CD4-positive, alpha-beta T cell treated with Interleukin-6 at 100 ng/mL for 8 hours (primary cell): ENCODE measurements around the gene ZNF175.

Experiments
- DNase-seq: peaks from one replicate; pipeline ENCODE4 v3.0.0-alpha.2; 2020; ENCODE audit warnings: mixed read lengths, low spot score

ZNF175 gene

DNA sequence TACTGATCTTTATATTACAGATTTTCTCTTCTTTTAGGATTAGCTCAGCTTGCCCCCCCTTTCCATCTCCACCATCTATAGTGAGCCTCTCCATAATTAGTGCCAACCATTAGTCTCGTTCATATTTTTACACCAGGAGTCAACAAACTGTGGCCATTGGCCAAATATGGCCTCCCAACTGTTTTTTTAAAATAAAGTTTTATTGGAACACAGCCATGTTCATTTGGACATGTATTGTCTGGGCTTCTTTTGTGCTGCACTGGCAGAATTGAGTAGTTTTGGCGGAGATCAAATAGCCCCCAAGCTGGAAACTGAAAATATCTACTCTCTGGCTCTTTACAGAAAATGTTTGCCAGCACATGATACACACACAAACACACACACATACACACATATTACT, 18.4 kb downstream of the ZNF175 start:
- no peak for DNase-seq

DNA sequence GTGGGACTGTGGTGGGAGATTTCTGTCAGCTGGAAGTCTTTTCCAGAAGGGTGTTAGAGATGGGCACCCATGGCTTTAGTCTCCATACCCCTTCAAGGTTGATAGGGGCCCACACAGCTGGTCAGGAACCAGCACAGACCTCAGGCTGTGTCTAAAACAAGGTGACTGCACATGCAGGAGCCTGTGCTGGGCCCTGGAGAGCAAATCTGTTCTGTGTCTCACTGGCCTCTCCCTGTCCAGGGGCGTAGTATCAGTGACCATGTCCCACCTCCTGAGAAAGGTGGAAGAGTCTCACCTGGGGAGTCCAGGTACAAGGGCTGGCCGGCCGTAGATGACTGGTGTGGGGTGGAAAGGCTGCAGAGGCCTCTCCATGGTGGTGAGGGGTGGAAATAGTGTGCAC, 19.4 kb downstream of the ZNF175 start:
- no peak for DNase-seq

DNA sequence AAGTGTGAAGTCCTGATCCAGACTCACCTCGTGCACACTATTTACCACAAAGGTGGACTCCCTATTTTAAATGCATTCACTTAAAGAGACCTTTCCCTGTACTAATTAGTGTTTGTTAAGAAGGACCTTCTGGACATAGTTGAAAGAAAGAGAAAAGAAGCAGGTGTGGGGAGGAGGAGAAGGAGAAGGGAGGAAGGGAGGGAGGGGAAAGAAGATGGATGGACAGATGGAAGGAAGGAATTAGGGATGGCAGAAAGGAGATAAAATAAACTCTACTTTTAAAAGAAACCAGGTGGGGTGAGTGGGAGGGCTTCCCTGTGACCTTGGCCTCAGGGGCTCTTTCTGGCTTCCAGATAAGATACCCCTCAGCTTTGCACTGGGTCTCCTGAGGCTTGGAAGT, 21.4 kb downstream of the ZNF175 start:
- no peak for DNase-seq

- DNase-seq, result no peak
These were observed 22.2 kb downstream of the ZNF175 start for GRCh38 chr19:51593138-51593890.

- peak; percentile 98 for DNase-seq
These were observed 23.1 kb downstream of the ZNF175 start for GRCh38 chr19:51593969-51594773.

DNA sequence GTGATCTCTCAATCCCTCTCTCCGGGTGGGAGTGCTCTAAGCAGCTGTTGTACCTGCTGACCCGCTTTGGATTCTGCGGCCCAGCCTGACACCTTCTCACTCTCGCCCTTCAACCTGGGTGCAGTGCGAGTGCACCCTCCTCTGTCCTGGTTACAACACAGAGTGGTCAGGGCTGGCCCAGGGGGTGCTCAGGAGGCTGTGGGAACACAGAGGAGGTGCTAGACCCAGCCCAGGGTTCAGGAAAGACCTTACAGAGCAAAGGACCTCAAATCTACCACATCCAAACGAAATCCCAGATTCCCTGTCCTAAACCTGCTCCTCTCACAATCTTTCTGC, 23.7 kb downstream of the ZNF175 start:
- no peak for DNase-seq

- no peak for DNase-seq
These were observed 24.4 kb downstream of the ZNF175 start for GRCh38 chr19:51595190-51596175.

DNA sequence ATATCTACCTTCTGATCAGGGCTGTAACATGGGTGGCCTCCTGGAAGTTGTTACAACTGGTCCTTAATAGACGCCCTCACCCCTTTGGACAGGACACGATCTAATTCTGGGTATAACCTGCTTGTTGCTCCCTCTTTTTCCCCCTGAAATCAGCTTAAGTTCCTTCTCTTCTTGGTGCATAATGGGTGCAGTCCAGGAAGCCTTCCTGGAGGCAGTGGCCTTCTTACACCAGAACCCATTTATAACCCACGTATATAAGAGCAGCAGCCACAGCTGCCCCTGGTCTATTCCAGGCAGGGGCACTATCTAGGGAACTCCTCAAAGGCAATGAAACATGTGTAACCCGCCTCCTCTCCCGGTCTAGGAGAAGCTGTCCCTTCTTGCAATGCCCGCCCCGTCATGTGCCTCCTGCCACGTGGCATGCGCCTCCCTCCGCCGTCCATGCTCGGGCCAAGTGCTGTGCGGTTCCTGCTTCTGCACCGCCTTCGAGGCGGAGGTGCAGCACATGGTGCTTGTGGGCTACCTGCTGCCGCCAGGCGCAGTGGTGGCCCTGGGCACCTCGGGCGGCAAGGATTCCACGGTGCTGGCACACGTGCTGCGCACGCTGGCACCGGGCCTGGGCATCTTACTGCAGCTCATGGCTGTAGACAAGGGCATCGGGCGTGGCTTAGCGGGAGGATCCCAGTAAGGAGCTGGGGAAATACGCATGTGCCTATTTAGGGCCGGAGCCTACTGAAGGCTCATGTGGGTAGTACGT, 27.3 kb downstream of the ZNF175 start:
- no peak for DNase-seq

DNA sequence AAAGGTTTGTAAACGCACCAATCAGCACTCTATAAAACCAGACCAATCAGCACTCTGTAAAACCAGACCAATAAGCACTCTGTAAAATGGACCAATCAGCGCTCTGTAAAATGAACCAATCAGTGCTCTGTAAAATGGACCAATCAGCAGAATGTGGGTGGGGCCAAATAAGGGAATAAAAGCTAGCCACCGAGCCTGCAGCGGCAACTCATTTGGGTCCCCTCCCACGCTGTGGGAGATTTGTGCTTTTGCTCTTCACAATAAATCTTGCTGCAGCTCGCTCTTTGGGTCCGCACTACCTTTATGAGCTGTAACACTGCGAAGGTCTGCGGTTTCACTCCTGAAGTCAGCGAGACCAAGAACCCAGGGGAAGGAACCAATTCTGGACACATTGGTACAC, 28.0 kb downstream of the ZNF175 start:
- no peak for DNase-seq

GRCh38 chr19:51600940-51601580, 30.0 kb downstream of the ZNF175 start:
- DNase-seq, result no peak

DNA sequence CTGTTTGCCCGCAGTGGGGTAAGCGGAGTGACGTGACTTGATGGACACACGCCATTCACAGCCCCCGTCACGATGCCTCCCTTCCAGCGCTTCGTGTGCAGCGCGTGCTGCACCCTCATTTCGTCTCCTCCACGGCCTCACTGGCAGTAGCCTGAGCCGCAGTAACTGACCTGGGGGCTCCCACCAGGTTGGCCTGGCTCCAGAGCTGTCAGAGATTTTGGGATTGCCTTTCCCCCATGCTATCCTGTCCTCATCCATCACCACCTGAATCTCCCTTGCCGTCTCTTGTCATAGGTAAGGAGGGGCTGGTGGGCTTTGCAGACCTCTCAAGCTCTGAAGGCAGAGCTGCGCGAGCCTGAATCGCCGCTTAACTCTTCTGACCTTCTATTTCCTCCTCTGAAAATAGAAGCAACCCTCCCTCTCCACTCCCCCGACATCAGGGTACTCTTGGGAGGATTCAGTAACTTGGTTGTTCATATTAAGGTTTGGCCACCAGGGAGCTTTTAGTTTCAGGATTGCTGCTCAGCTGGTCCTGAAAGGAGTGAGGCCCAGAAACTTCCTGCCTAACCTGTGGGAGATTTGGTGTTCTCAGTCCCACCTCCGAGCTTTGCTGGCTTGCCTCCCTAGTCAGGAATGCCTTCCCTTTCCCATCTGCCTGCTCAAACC, 31.2 kb downstream of the ZNF175 start:
- DNase-seq, result no peak

DNA sequence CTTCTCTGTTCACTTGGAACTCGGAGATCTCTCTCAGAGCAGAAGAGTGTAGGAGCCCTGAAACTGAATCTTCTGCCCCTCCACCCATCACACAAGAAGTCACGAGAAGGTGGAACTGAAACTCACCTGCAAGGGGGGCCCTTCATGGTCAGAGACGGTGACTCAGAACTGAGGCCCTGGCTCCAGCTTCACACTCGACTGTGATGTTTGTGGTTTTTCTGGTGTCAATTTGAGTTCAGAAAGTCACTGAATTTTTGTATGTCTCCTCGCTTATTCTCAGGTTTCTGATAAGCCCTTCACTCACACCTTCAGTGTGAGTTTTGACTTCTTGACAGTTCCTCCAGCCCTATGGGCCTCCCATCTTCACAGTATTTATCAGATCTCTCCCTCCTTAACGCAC, 36.0 kb downstream of the ZNF175 start:
- DNase-seq, result no peak

DNA sequence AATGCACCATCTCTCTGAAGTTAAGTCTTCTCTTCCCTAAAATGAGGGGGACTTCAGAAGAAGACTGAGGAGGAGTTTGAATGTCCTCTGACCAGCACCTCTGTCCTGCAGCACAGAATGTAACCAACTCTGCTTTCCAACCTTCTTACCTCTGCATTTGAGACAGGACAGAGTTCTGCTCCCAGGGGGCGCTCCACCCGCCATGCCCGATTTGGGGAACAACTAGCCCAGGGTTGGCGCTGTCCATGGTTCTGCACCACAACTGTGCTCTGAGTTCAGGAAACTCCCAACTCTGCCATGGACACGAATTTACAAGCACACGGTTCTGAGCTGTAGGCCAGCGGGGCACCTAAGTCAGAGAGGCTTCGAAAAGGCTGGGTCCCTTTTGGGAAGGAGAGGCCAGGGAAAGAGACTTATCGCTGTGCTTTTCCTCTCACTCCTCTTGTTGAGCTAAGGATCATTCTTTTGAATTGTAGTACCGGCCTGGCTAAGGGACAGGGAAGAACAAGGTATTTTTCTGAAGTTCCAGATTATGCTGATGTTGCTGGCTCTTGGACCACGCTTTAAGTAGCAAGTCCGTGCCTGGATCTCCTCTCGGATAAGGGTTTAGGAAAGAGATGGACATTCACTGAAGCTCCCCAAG, 37.0 kb downstream of the ZNF175 start:
- peak; percentile 29 for DNase-seq

- no peak for DNase-seq
These were observed 39.5 kb downstream of the ZNF175 start for GRCh38 chr19:51610576-51610975.

- DNase-seq, result no peak
These were observed 43.7 kb downstream of the ZNF175 start for GRCh38 chr19:51614789-51615188.

GRCh38 chr19:51615991-51616390, 44.9 kb downstream of the ZNF175 start:
- no peak for DNase-seq

GRCh38 chr19:51621178-51621577, 50.1 kb downstream of the ZNF175 start:
- no peak for DNase-seq

GRCh38 chr19:51626675-51627074, 55.6 kb downstream of the ZNF175 start:
- no peak for DNase-seq

GRCh38 chr19:51627491-51628138, 56.5 kb downstream of the ZNF175 start:
- DNase-seq, result no peak
